ENCODE data around the gene PIP5KL1.

Gene PIP5KL1

DNA sequence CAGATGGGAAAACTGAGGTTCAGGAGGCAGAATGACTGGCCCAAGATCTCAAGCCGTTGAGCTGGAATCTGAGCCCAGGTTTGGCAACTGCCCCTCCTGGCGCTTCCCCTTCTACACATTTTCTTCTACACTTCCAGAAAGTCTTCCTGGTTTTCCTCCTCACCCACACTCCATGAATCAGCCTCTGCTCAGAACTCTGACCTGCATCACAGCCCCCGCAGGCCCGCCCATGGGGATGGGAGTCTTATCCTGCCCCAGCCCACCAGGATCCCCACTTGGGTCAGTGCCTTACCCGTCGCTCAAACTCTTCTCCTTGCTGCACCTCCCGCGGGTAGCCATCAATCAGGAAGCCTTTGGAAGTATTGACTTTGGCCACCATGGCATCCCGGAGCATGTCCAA is 59.0 kb downstream of the PIP5KL1 start:
- no peak for DNase-seq (ENCODE audit: low read depth)

DNA sequence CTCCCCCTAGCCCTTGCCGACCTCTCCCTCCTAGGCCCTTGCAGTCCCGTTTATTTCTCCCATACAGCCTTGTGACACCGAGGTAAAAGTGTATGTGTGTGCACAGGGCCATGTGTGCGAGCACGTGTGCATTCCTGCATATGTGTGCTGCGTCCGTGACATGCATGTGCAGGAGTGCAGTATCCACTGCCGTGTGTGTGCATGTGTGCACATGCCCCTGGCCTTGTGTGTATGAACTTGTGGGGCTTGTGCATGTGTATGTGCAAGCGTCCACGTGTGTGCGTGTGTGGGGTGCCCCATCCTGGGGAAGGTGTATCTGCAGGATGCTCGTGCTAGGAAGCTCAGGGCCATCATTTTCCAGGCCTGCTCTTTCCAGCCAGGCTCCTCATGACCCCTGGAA is 59.7 kb downstream of the PIP5KL1 start:
- no peak for DNase-seq (ENCODE audit: low read depth)
